GM12878 (cell line): ENCODE data around the gene AGBL3. TPM values are rescaled to one million over a fixed set of nuclear protein-coding genes. Genes with fewer than 3 reads are reported as not detected.

Experiments
- ATAC-seq: fragments of 200-7000 bp; cut with Tn5 transposase; 3 replicates; pipeline ENCODE4 v1.9.1; 2020; ENCODE audit warnings: mild to moderate bottlenecking, moderate library complexity
- BruUV-seq: library from RNA; stranded (reverse); fragments of 400-500 nt; replicated peaks from 2 replicates; lab custom pipeline; 2021; lab: Mats Ljungman, UMichigan
- CTCF ChIA-PET: fragments of 300-600 bp; sonication (Branson Sonifier 250); formaldehyde crosslinking; extraction: SDS; loops from one replicate; lab custom pipeline; 2021; ENCODE audit warnings: inconsistent platforms; lab: Yijun Ruan, JAX
- POLR2A ChIA-PET: fragments of 350-600 bp; formaldehyde crosslinking; extraction: SDS; loops from one replicate; lab custom pipeline; 2021; ENCODE audit warnings: inconsistent platforms; lab: Charles Lee
- RAD21 ChIA-PET: fragments of 300-600 bp; sonication (Branson Sonifier 250); formaldehyde crosslinking; loops from one replicate; lab custom pipeline; 2023; ENCODE audit warnings: antibody characterized with exemption; ENCODE audit not compliant: unreplicated experiment; lab: Charles Lee
- SMC1A ChIA-PET: fragments of 300-600 bp; sonication (Branson Sonifier 250); formaldehyde crosslinking; loops from one replicate; lab custom pipeline; 2023; ENCODE audit not compliant: unreplicated experiment, uncharacterized antibody; lab: Charles Lee
- DNase-seq: peaks from one replicate; pipeline ENCODE4 v3.0.0-alpha.2; 2011; ENCODE audit warnings: low read depth, low spot score
- FAIRE-seq: peaks from 3 replicates; lab custom pipeline; 2011; peaks lifted over from hg19 to GRCh38; lab: Jason Lieb, UNC
- H2AFZ ChIP-seq: 2 replicates; pipeline ENCODE4 v1.6.0; 2011; ENCODE audit warnings: low read depth, low read length, control low read depth; ENCODE audit not compliant: control insufficient read depth
- H3K27ac ChIP-seq: 2 replicates; pipeline ENCODE4 v1.5.1; 2011; ENCODE audit warnings: control low read depth; ENCODE audit not compliant: control insufficient read depth, insufficient read depth
- H3K27me3 ChIP-seq, 2 experiments: replicated peaks in 1 of 2; 2 replicates each; pipeline versions ENCODE4 v1.6.0 to v1.6.1; 2011; ENCODE audit warnings: low read length in 1 of 2; ENCODE audit not compliant: control insufficient read depth in 2 of 2, insufficient read depth in 2 of 2
- H3K36me3 ChIP-seq, 2 experiments: 2 replicates each; pipeline ENCODE4 v1.5.1; 2011; ENCODE audit warnings: low read length in 1 of 2; ENCODE audit not compliant: control insufficient read depth in 2 of 2, insufficient read depth in 2 of 2
- H3K4me1 ChIP-seq: 2 replicates; pipeline ENCODE4 v1.6.1; 2011; ENCODE audit warnings: mild to moderate bottlenecking, low read length, moderate library complexity, mixed read lengths; ENCODE audit not compliant: control insufficient read depth, insufficient read depth
- H3K4me2 ChIP-seq: 2 replicates; pipeline ENCODE4 v1.6.0; 2011; ENCODE audit warnings: control low read depth; ENCODE audit not compliant: control insufficient read depth, insufficient read depth
- H3K4me3 ChIP-seq: fragments of 200-600 bp; sonication (generic); 2 replicates; pipeline ENCODE4 v1.5.1; 2016
- H3K79me2 ChIP-seq: 2 replicates; pipeline ENCODE4 v1.6.0; 2011; ENCODE audit warnings: low read length; ENCODE audit not compliant: control insufficient read depth, insufficient read depth
- H3K9ac ChIP-seq: 2 replicates; pipeline ENCODE4 v1.8.0; 2011; ENCODE audit warnings: low read length, control low read depth, mixed read lengths; ENCODE audit not compliant: control insufficient read depth, insufficient read depth
- H3K9me3 ChIP-seq: replicated peaks from 3 replicates; pipeline ENCODE4 v1.5.1; 2011; ENCODE audit warnings: mild to moderate bottlenecking, low read length; ENCODE audit not compliant: control insufficient read depth, insufficient read depth
- H4K20me1 ChIP-seq: 2 replicates; pipeline ENCODE4 v1.6.0; 2011; ENCODE audit not compliant: control insufficient read depth, insufficient read depth
- CBFB ChIP-seq: IDR thresholded peaks from 2 replicates; pipeline ENCODE4 v1.6.1; 2016; ENCODE audit warnings: antibody characterized with exemption, low read depth
- LARP7 ChIP-seq: fragments of 450-650 bp; IDR thresholded peaks from 2 replicates; pipeline ENCODE4 v1.6.1; 2017; ENCODE audit warnings: mild to moderate bottlenecking
- MEF2B ChIP-seq: fragments of 450-650 bp; IDR thresholded peaks from 2 replicates; pipeline ENCODE4 v1.6.1; 2018; ENCODE audit warnings: mild to moderate bottlenecking, moderate library complexity; ENCODE audit not compliant: partially characterized antibody, poor library complexity, severe bottlenecking
- RAD21 ChIP-seq: IDR thresholded peaks from 2 replicates; pipeline ENCODE4 v1.6.1; 2011; ENCODE audit warnings: mild to moderate bottlenecking, low read depth, low read length, moderate library complexity; ENCODE audit not compliant: insufficient read depth
- SIN3A ChIP-seq: IDR thresholded peaks from 2 replicates; pipeline ENCODE4 v1.6.1; 2012; ENCODE audit warnings: low read depth, low read length, improper control_type of control experiment
- SP1 ChIP-seq: IDR thresholded peaks from one replicate; pipeline ENCODE4 v1.6.1; 2011; ENCODE audit warnings: low read depth, low read length
- SUZ12 ChIP-seq: fragments of 200-600 bp; sonication (generic); IDR thresholded peaks from one replicate; pipeline ENCODE4 v1.6.1; 2018; ENCODE audit warnings: antibody characterized with exemption, mild to moderate bottlenecking; ENCODE audit not compliant: unreplicated experiment
- YY1 ChIP-seq: IDR thresholded peaks from 2 replicates; pipeline ENCODE4 v1.6.1; 2011; ENCODE audit warnings: low read depth, mild to moderate bottlenecking, low read length
- WGBS: methylation state at CpG from one replicate; pipeline ENCODE4 v1.1.6; 2016; ENCODE audit warnings: low lambda C conversion rate; ENCODE audit not compliant: insufficient replicate concordance, insufficient coverage; ENCODE audit errors: missing lambda C conversion rate; 5-methylcytosine and 5-hydroxymethylcytosine counted together
- in situ Hi-C: fragments of 300-500 bp; cut with MboI; formaldehyde crosslinking; loops from 9 replicates; pipeline ENCODE4 v1.14.3; 2018; ENCODE audit warnings: mixed read lengths
- intact Hi-C: fragments of 100-400 bp; cut with micrococcal nuclease; formaldehyde crosslinking; loops from one replicate; pipeline ENCODE4 v1.14.2; 2022; ENCODE audit not compliant: unreplicated experiment
- polyA plus RNA-seq, 11 experiments: library from polyadenylated mRNA; depleted of rRNA in 4 of 11; unstranded in 6 of 11; stranded (reverse) in 5 of 11; fragments of >200 nt; fragmentation: Nextera tagmentation in 4 of 11; fragmentation: Illumina TruSeq in 1 of 11; extraction: Ambion mirVana in 4 of 11; extraction: Trizol in 1 of 11; gene quantifications; 1 replicate in 1 of 11; 2 replicates in 10 of 11; pipeline versions ENCODE4 v1.2.1 to v1.2.3, GENCODE V29; 2011 to 2016; ENCODE audit warnings: inconsistent platforms in 2 of 11, missing spikeins in 2 of 11, low read depth in 1 of 11
- total RNA-seq, 4 experiments: library from RNA; depleted of rRNA in 3 of 4; stranded (reverse); fragments of >200 nt in 3 of 4; fragmentation: Illumina TruSeq in 1 of 4; extraction: Trizol in 1 of 4; gene quantifications; 2 replicates each; pipeline versions ENCODE4 v1.2.1 to v1.2.3, GENCODE V29; 2013 to 2021
- TF ChIP-seq, protein P1 (sequence below): fragments of 450-650 bp; IDR thresholded peaks from 2 replicates; pipeline ENCODE4 v1.6.1; 2017; ENCODE audit warnings: mild to moderate bottlenecking, moderate library complexity
- TF ChIP-seq, protein P2 (sequence below): IDR thresholded peaks from 2 replicates; pipeline ENCODE4 v1.6.1; 2012; ENCODE audit warnings: low read depth, low read length, improper control_type of control experiment
- TF ChIP-seq, protein P3 (sequence below): IDR thresholded peaks from 2 replicates; pipeline ENCODE4 v1.6.1; 2012; ENCODE audit warnings: low read depth, low read length, improper control_type of control experiment
- TF ChIP-seq, protein P4 (sequence below): fragments of 450-650 bp; IDR thresholded peaks from 2 replicates; pipeline ENCODE4 v1.6.1; 2017; ENCODE audit warnings: low read depth, mild to moderate bottlenecking, moderate library complexity

The AGBL3 gene
- total and polyA plus RNA-seq, 10 of the 15 experiments (the other 5 are each of a cell fraction or from before 2014, with no cell fraction given), result 0.82 to 12.4 (median 3.7) TPM

DNA sequence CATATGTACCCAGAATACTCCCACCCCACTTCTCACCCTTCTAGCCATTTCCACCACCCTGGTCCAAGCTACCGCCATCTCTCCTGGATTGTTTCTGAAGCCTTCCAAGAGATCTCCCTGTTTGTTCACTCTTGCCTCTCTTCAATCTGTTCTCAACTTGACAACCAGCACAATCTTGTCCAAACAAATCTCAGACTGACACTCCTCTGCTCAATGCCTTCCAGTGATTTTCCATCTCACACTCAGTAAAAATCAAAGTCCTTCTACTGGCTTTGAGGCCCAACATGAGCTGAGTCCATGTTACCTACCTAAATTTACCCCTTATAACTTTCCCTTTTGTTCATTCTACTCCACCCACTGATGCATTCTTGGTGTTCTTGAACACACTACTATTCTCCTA lies 128.3 kb downstream of the AGBL3 start:
- no peaks in the 10 kb centered on the region for H3K79me2 ChIP-seq
- in situ Hi-C loops (no loop called here), intact Hi-C loops (no loop called here)
- no peak for FAIRE-seq
- ChIA-PET POLR2A (no interaction called here), SMC1A (interaction anchor here (0.9 to 1.6 kb wide), 6 partner anchors 8 to 91 kb away, joined by 3 to 5 read pairs (median 4); partner anchors contain the start of gene TMEM140), RAD21 (no interaction called here), CTCF (interaction anchor here (0.6 to 1.2 kb wide), 3 partner anchors 16 to 37 kb away, joined by 3 read pairs; no protein-coding TSS in a partner anchor)
- no TSS peak for BruUV-seq
- no peak overlapping the region for H2AFZ ChIP-seq
- H3K4me2 ChIP-seq, result no peak overlapping the region
- H3K9ac ChIP-seq, result no peak overlapping the region
- no peaks in the 10 kb centered on the region for H3K36me3 ChIP-seq
- no peaks in the 10 kb centered on the region for H3K27me3 ChIP-seq
- H3K4me1 ChIP-seq, result no peaks in the 10 kb centered on the region
- 89% methylated on average over 1 of the region's 1 CpG for WGBS
- DNase-seq, result no peak
- no peak overlapping the region for H3K27ac ChIP-seq
- no peaks in the 10 kb centered on the region for H4K20me1 ChIP-seq
- no peak for ATAC-seq
- no peaks in the 10 kb centered on the region; the same call in 2 of the 3 replicates for H3K9me3 ChIP-seq
- no peak overlapping the region for H3K4me3 ChIP-seq
- TF ChIP-seq MEF2B (no peak), SIN3A (no peak), SP1 (no peak), RAD21 (no peak), YY1 (no peak), SUZ12 (no peak), CBFB (no peak), LARP7 (no peak)
- TF ChIP-seq, protein P1, sequence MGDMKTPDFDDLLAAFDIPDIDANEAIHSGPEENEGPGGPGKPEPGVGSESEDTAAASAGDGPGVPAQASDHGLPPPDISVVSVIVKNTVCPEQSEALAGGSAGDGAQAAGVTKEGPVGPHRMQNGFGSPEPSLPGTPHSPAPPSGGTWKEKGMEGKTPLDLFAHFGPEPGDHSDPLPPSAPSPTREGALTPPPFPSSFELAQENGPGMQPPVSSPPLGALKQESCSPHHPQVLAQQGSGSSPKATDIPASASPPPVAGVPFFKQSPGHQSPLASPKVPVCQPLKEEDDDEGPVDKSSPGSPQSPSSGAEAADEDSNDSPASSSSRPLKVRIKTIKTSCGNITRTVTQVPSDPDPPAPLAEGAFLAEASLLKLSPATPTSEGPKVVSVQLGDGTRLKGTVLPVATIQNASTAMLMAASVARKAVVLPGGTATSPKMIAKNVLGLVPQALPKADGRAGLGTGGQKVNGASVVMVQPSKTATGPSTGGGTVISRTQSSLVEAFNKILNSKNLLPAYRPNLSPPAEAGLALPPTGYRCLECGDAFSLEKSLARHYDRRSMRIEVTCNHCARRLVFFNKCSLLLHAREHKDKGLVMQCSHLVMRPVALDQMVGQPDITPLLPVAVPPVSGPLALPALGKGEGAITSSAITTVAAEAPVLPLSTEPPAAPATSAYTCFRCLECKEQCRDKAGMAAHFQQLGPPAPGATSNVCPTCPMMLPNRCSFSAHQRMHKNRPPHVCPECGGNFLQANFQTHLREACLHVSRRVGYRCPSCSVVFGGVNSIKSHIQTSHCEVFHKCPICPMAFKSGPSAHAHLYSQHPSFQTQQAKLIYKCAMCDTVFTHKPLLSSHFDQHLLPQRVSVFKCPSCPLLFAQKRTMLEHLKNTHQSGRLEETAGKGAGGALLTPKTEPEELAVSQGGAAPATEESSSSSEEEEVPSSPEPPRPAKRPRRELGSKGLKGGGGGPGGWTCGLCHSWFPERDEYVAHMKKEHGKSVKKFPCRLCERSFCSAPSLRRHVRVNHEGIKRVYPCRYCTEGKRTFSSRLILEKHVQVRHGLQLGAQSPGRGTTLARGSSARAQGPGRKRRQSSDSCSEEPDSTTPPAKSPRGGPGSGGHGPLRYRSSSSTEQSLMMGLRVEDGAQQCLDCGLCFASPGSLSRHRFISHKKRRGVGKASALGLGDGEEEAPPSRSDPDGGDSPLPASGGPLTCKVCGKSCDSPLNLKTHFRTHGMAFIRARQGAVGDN, result no peak
- TF ChIP-seq, protein P2, sequence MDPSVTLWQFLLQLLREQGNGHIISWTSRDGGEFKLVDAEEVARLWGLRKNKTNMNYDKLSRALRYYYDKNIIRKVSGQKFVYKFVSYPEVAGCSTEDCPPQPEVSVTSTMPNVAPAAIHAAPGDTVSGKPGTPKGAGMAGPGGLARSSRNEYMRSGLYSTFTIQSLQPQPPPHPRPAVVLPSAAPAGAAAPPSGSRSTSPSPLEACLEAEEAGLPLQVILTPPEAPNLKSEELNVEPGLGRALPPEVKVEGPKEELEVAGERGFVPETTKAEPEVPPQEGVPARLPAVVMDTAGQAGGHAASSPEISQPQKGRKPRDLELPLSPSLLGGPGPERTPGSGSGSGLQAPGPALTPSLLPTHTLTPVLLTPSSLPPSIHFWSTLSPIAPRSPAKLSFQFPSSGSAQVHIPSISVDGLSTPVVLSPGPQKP, result no peak
- TF ChIP-seq, protein P3, sequence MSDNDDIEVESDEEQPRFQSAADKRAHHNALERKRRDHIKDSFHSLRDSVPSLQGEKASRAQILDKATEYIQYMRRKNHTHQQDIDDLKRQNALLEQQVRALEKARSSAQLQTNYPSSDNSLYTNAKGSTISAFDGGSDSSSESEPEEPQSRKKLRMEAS, result no peak
- TF ChIP-seq, protein P4, sequence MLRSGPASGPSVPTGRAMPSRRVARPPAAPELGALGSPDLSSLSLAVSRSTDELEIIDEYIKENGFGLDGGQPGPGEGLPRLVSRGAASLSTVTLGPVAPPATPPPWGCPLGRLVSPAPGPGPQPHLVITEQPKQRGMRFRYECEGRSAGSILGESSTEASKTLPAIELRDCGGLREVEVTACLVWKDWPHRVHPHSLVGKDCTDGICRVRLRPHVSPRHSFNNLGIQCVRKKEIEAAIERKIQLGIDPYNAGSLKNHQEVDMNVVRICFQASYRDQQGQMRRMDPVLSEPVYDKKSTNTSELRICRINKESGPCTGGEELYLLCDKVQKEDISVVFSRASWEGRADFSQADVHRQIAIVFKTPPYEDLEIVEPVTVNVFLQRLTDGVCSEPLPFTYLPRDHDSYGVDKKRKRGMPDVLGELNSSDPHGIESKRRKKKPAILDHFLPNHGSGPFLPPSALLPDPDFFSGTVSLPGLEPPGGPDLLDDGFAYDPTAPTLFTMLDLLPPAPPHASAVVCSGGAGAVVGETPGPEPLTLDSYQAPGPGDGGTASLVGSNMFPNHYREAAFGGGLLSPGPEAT, result no peak
